Frontal cortex (tissue), 4 donors: ENCODE data around the gene PCNX2. TPM values are rescaled to one million over a fixed set of nuclear protein-coding genes. Genes with fewer than 3 reads are reported as not detected.

ENCODE experiments used
- DNase-seq, 2 donors: peaks; one replicate each; pipeline ENCODE4 v3.0.0; 2012; ENCODE audit warnings: low spot score in 2 of 2
- FAIRE-seq: peaks from 2 replicates; lab custom pipeline; 2012; peaks lifted over from hg19 to GRCh38; lab: Jason Lieb, UNC
- total RNA-seq: library from RNA; depleted of rRNA; stranded (reverse); fragments of >200 nt; gene quantifications from one replicate; pipeline ENCODE4 v1.2.3, GENCODE V29; 2014
- donor health status: control.
- donor health status: control.
- donor health status: control.

The PCNX2 gene
- total RNA-seq, 1 donor from 2014 or later: 228 TPM

DNA sequence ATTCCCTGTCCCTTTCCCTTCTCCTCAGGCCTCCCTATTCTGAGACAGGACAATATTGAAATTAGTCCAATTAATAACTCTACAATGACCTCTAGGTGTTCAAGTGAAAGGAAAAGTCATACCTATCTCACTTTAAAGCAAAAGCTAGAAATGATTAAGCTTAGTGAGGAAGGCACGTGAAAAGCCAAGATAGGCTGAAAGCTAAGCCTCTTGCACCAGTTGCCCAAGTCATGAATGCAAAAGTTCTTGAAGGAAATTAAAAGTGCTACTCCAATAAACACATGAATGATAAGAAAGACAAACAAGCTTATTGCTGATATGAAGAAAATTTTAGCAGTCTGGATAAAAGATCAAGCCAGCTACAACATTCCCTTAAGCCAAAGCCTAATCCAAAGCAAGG lies 28.2 kb upstream of the PCNX2 start:
- DNase-seq (no peak), FAIRE-seq (no peak)

DNA sequence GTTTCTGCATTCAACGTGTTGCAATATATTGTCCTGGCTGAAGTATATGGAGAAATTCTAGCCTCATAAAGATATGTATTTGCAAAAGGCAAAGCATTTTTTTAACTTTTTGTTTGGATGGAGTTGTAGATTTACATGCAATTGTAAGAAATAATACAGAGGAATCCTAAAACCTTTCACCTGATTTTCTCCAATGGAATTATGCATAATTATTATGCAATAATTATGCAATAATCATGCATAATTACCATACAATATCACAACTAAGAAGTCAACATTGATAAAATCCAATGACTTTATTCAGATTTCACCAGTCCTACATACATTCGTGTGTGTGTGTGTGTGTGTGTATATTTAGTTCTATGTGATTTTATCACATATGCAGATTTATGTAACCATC lies 24.5 kb upstream of the PCNX2 start:
- DNase-seq: no peak
- FAIRE-seq: no peak

DNA sequence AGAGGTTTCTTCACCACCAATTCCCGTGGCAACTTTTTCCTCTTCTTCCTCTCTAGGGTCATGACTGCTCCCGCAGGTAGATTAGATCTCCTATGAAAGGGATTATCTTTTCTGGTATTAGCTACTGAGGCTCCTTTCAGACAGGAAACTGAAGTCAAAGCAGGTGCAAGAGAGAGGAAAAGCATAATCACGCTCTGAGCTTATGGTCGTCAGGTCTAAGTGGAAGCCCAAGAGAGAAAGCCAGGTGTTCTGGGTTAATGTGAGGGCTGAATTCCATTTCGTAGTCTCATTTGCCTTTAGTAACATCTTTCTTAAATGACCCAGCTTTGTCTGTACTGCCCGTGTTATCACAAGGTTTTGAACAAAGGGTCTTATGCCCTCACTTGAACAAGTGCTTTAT lies 23.7 kb upstream of the PCNX2 start:
- DNase-seq (no peak), FAIRE-seq (no peak)

DNA sequence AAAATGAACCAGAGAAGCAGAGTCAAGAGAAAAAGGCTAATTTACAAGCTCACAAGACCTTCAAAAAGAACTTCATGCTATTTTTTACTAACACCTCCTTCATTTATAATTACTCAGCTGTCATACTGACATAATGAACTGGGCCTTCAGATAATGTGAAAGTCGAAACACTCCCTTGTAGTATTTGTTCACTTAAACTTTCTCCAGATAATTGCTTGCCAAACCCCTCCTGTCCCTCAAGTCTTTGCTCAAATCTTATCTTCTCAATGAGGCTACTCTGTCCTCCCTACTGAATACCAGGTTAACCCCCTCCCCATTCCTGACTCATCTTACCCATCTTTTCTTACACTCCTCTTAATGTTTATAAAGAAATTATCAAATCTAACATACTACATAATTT lies 20.9 kb upstream of the PCNX2 start:
- FAIRE-seq (no peak), DNase-seq (no peak)

DNA sequence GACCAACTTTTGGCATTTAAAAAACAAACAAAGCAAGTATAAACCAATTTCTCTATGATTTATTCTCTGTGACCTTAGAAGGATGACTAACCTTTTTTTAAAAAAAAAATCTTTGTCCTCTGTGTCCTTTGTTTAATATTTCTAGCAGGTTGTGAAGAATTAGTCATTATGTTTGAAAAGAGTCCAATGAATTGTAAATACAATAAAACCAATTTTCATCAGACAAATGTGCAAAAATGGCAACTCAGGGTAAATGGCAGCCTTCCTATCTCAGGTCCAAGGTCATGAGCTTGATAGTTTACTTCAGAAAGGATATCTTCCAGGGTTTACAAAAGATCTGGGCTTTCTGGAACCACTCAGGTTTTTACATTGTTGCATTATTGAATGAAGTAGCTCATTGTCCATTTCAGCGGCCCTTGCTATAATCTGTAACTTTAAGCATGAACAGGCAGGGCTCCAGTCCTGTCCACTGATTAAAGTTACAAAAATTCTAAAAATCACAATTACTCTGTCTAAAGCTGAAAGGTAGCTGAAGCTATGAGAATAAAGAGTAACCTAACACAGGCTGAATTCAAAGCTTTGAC lies 20.3 kb upstream of the PCNX2 start:
- no peak for FAIRE-seq

DNA sequence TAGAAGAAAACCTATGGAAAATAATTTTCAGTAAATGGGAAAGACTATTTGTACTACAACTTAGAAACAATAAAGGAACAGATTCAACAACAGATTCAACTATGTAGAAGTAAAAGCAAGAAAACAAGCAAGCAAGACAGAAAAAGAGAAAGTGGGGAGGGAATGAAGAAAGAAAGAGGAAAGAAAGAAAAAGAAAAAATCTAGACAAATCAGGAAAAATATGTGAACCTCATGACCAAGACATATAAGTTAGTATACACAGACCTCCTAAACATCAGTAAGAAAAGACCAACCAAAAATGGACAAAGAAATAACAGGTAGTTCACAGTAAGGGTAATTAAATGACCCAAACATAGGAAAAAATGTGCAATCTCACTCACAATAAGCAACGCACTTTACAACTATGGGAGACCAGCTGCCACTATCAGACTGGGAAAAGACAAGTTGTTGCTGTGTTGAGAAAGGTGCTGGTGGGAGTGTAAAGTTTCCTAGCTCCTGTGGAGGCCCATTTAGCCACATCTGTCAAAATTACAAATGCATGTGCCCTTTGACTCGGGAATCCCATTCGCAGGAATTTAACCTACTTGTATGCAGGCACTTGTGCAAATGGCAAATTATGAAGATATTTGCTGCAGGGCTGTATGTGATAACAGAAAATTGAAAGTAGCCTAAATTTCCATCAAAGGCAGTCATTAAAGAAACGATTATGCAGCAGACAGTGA lies 18.1 kb upstream of the PCNX2 start:
- DNase-seq (no peak), FAIRE-seq (no peak)

More for the DNA sequence above, 20.3 kb upstream of the PCNX2 start:
- no peak for DNase-seq

DNA sequence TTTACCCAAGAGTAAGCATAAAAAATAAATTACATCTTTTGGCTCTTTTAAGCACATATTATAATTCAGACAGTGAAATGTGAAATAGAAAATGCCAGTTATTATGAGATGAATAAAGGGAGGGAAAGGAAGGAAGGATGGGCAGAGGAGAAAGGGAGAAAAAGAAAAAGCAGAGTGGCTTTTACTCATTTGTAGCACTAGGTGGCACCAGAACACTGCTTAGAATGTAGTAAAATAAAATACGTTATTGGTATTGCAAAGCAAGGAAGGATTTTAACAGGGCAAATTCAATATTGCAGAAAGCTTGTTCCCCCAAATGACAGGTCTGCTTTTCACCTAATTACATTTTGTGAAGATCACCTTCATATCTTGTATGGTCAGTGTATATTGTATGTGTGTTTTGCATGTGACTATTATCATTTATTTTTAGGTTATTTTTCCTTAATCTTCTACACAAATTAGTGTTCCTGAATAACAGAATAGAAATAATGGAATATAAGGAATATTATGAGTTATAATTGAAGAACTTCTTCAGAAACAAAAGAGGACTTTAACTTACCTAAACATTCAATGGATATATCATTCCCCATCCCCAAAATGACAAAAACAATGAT lies 9.1 kb upstream of the PCNX2 start:
- peak; percentile 52 for FAIRE-seq
- no peak for DNase-seq

DNA sequence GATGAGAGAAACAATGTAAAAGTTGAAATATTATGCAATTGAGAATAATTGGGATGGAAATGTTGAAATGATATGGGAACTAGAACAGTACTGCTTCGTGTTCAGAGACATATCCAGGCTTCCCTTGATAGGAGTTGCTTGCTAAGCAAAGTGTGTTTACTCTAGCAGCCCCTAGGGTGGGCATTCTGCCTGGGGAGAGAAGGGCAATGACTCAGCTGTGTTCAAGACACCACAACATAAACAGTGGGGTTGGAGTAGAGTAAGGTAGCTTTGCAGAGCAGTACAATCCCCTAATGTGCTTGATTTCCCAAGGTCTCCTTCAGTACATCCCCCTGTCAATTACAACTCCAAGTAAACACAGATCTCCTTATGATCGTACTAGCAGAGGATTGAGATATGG lies 4.8 kb upstream of the PCNX2 start:
- FAIRE-seq: no peak
- DNase-seq: no peak

DNA sequence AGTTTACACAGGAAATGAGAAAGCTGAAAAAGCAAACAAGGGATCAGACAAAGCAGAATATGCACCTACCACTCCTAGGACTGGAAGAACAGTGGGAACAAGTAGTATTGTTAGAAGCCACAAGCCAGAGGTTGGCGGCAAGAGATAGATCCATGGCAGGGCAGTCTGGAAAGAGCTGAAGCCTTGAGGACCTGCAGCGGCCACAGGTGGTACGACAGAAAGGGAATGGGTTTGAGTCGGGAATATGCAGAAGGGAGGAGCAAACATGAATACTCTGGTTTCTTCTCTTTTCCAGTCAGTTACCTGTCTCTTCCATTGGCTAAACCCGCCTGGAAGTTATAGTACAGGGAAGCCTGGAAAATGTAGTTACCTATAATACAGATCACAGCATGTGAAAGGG lies 3.9 kb upstream of the PCNX2 start:
- DNase-seq (no peak), FAIRE-seq (no peak)

DNA sequence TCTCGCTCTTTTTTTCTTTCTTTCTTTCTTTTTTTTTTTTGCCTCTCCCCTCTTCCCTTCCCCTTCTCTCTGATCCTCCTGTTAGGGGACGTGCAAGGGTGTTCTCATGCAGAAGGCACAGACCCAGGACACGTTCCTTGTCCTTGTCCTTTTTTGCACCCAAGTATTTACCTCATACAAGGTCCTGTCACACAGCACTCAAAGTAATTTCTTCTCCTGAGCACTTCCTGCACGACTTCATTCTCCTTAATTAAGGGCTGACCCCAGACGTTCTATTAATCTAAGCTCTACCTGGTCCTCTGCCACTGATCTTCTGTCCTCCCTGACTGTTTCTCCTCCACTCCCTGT lies 424 bp upstream of the PCNX2 start:
- FAIRE-seq: no peak
- DNase-seq: no peak

DNA sequence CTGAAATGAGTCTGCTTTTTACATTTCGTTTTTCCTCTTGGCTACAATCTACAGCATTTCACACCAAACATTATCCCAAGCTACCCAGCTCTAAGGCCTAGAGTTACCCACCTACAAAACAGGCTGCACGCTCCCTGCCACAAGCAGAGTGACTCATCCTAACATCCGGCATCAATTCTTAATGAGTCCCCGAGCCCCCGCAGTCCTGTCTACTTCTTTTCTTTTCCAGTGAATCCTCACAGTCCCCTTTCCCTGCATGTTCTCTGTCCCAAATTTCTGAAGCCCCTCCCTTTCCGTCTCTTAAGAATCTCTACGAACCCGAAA lies 650 bp downstream of the PCNX2 start:
- DNase-seq (peak in 1 of 2 donors; percentile 52), FAIRE-seq (no peak)

DNA sequence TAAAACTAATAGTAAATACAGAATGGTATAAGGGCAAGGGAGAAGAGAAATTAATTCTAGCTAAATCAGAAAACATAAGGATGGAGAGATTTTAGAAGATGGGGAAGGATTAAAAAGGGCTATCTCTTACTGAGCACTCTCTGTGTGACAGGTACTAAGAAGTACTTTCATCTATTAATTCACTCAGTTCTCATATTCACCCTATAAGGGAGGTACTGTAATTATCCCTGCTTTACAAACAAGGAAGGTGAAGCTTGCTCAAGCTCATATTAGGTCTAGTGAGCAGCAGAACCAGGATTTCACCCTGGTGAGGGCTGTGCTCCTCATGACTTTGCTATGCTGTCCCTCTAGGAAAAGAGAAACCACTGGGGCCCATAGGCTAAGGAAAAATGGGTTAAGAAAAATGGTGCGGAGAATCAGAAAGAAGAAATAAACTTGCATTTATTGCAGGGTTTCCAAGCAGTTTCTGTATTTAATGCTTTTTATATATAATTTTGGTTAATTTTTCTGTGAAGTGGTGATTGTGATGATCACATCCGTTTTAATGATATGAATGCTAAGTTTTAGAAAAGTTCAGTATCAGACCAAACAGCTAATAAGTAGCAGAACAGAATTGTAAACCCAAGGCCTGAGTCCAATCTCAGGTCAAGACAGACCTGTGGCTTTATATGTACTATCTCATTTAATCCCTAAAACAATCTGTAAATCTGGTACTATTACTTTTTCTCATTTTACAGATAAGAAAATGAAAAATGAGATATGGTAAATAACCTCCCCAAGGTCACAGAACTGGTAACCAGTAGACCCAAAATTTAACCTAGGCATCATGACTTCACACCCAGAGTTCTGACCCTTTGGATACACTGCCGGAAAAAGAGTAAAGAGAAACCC lies 1.7 kb downstream of the PCNX2 start:
- DNase-seq (no peak), FAIRE-seq (no peak)

DNA sequence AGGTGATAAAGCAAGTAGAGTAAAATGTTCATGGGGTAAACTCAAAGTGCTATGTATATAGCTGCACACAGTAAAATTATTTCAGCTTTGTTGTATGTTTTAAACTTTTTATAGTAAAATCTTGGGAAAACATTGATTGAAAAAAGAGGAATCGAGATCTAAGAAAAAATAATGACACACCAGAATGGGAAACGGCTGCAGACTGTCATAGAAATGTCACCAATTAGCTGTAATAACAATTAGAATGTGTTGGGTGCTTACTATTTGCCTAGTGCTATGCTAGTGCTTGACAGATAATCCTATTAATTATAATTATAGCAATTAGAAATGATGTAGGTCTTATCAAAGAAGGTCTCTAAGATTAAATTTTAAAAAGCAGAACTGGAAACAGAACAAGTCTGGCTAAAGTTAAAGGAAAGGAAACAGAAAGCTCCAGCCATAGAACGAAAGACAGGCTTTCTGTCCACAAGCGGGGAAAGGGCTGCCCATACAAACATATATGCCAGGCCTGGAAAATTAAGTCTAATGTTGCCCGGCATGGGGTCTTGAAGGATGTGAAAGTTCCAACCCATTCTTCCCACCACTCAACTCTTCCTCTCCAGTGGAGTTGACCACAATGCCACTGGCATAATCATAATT lies 5.0 kb downstream of the PCNX2 start:
- FAIRE-seq: no peak
- no peak for DNase-seq

DNA sequence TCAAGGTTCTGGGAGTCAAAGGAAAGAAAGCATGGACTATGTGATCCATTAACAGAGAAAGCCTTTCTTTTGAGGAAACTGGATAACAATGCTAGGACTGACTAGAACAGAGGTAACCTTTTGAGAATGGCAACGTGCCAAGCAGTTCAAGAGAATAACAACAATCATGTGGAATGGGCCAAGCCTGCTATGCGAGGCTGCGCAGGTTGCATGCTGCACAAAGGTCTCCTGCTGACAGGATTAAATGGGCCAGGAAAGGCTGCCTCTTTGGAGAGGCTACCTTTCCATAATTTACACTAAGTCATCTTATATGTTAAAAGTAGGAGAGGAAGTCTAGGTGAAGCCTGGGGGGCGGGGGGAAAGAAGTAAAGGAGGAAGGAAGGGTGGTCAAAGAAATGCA lies 5.8 kb downstream of the PCNX2 start:
- no peak for DNase-seq
- no peak for FAIRE-seq

DNA sequence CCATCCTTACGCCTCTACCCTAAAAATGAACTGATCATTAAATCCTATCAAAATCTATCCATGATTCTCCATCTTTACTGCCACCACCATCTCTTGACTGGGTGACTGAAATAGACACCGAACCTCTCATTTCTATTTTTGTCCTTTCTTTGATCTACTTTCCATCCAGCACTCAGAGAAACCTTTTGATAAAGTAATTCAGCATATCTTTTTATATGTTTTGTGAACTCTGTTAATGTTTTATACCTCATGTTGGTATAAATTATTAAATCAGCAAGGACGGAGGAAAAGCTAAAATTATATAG lies 13.0 kb downstream of the PCNX2 start:
- DNase-seq (no peak), FAIRE-seq (no peak)

DNA sequence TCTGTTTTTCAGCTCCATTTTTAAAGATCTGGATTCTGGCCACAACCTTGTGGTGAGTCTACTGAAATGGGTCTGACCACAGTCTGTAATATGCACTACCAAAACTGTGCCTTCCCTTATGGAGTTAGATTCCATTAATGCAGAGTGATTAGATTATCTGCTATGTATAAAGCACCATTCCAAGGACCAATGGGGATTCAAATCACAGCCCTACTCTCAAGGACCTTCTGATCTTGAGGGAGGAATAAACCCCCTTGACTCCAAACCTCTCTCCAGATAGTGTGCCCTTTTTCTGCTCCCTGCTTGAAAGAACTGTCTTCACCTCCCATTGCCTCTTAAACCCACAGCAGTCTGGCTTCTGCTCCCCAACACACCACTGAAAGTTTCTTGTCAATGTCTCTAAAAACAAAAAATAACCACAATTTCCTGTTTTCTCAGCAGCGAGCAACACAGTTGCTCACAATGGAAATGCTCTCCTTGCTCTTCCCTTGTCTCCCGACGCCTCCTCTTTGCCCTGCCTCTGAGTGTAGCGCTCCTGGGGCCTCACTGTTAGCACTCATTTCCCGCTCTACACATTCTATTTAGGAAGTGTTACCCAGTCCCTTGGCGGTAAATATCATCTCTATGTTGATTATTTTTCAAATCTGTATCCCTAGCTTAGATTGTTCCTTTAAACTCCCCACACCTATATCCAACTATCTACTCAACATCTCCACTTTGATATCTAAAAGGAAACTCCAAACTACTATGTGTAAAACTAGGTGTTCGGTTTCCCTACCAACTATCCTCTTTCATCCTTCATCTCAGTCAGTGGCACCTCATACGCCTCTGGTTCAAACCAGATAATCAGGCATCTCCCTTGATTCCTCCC lies 13.6 kb downstream of the PCNX2 start:
- DNase-seq: no peak
- no peak for FAIRE-seq

DNA sequence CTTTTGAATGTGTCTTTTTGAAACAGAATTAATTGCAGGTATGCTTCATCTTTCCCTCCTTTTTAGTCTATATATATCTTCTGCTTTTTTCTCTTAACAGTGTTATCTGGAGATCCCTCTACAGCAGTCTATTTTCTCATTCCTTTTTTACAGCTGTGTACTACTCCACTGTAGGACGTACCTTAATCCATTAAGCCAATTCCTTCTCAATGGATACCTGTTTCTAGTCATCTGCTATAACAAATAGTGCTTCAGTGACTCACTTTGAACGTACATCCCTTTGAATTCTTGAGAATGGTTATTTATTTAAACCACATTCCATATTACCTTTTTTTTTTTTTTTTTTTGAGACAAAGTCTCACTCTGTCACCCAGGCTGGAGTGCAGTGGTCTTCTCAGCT lies 15.6 kb downstream of the PCNX2 start:
- FAIRE-seq (no peak), DNase-seq (no peak)

DNA sequence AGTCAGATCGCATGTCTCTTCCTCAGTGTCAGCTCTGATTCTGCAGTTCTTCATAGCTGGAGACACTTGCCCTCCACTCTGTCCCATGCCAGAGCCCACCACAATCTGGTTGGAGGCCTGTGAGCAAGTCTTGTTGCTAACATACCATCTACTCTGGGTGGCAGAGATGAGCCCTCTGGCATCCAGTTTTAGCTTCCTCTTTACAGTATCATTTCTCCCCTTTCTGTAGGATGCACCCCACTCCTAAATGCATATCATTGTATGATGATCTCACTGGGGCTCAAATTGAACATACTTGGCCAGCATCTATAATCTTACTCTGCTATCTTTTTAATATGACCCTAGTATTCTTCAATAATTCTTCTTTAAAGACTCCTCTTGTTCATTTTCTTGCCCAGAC lies 16.9 kb downstream of the PCNX2 start:
- FAIRE-seq (no peak), DNase-seq (no peak)
